Mesenteric fat pad (tissue), 1 donor: ENCODE results near the gene RRAGB. TPM values are rescaled to one million over a fixed set of nuclear protein-coding genes. Genes with fewer than 3 reads are reported as not detected.
"Not testable (repeated sequence)": the region's sequence is repeated elsewhere in the genome, so short reads cannot be mapped to it uniquely, and the experiment has no call there.

Experiments
- DNase-seq: peaks from one replicate; pipeline ENCODE4 v3.0.0-alpha.2; 2020; ENCODE audit warnings: low spot score
- total RNA-seq: library from RNA; stranded (reverse); fragmentation: NEBNext Ultra II Directional; extraction: Animal tissue kit (Norgen Biotek cat#: 25700); gene quantifications from one replicate; pipeline ENCODE4 v1.2.1, GENCODE V29; 2021
- donor health status: DM: yes; HTN: yes; CAD: no.

RRAGB gene
- total RNA-seq, 1 donor from 2014 or later: 10.2 TPM

DNA sequence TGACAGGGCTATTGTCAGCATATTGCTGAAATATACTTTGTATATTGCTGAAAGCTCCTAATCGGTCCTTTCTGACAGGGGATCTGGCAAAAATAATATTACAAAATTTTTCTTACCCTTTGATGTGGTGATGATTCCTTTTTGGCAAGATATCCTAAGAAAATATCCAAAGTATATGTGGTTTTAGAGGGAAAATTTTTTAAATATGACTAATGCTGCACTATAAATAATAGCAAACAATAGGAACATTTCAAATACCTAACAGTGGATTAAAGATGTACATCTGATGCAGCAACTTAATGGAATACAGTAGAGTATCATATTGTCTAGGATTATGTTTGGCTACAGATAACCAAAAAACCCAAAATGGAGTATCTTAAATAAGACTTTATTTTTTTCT is 49.6 kb downstream of the RRAGB start:
- DNase-seq: no peak

DNA sequence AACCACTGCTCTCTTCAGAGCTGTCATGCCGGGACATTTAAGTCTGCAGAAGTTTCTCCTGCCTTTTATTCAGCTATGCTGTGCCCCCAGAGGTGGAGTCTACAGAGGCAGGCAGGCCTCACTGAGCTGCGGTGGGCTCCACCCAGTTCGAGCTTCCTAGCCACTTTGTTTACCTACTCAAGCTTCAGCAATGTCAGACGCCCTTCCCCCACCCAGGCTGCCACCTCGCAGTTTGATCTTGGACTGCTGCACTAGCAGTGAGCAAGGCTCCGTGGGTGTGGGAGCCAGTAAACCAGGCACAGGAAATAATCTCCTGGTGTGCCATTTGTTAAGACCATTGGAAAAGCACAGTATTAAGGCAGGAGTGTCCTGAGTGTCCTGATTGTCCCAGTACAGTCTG is 56.9 kb downstream of the RRAGB start:
- DNase-seq: not testable (repeated sequence)

DNA sequence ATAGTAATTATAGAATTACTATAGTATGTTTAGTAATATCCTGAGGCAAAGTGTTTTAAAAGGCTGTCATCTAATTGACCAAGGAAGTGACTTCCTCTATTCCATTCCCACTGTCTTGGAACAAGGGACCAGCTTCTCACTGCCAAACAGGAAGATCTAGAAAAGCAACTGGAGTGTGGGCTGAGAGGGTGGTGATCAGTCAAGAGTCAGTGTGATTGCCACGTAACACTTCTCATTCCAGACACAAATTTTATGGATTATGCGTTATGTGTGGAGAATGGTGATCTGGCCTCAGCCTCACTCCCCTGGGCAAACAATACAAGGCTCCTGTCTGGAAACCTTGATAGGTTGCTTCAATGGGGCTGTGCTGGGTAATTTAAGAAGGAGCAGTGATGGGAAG is 60.0 kb downstream of the RRAGB start:
- no peak for DNase-seq

DNA sequence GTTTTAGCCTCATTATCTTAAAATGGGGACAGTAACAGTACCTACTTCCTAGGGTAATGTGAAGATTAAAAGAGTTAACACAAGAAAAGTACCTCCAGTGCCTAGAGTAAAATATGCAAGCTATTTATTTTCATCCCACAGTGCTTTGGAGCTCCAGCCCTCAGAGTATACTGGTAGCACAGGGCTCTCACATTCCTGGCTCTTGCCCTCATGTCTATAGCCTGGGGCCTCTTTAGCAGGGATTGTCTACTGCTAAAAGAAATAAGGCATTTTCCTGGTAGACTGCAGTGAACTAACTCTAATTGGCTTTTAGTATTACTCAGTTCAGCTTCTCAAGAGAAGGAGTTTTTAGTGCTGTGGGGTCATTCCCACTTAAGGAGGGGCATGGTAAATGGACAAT is 60.8 kb downstream of the RRAGB start:
- no peak for DNase-seq

DNA sequence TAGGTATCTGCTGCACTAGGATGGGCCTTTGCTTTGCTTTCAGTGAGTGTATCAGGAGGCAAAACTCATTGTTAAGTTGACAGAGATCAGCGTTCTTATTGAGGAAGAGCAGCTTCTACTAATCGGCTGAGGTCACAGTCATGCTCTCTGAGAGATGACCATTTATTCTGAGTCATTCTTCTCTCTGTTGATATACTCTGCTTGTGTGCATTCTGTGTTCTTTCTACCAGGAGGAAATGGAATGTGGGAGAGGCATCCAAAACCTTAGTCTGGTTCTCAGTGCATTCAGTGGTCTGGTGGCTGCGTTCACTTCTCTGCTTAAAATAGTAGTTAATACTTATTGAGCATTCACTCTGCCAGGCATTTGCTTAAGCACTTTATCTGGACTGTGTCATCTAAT is 66.2 kb downstream of the RRAGB start:
- no peak for DNase-seq

DNA sequence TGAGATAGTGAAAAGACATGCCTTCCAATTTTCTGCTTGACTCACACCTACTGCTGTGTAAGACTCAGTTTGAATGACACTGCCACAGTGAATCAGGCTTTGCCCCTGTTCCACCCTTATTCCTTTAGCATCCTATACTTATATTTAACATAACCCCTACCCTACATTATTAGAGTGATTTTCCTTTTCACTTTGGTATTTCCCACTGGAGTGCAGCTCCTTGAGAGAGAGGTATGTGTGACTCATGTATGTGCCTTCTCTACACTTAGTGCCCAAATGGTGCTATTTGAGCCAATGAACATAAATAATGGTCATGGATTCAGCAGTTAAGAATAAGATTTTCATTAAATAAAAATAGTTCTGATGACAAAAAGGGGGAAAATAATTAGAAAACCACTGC is 69.5 kb downstream of the RRAGB start:
- no peak for DNase-seq

DNA sequence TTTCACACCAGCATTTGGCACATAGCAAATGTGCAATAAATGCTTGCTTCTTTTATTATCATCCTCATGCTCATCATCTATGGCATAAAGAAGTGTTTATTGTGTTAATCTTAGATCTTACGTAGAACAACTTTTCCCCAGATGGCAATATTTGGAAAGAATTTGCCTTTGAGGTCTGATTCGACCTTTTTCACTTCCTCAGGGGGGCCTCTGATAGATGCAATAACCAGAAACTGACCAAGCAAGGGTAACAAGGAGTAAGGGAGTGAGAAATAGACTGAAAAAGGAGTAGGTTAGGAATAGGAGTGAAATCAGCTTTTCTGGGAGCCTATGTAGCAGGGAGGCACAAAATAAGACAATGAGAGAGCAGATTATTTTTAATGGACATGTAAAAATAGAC is 70.2 kb downstream of the RRAGB start:
- no peak for DNase-seq

DNA sequence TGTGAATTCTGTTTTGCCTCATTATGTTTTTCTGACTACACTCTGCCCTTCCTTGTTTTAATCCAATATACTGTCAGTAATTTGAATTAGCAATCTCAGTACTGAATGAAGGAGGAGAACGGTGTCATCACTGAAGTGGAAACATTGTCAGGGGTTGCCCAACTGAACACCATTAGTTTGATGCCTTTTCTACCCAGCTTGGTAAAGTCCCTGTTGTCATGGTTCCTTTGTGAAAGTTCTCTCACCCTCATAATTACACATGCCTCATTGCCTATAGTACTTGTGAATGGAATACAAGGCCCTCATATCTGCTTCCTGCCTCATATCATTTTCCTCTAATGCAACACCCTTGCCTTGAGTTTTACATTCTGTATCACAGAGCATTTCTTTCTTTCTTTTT is 76.9 kb downstream of the RRAGB start:
- DNase-seq: no peak

DNA sequence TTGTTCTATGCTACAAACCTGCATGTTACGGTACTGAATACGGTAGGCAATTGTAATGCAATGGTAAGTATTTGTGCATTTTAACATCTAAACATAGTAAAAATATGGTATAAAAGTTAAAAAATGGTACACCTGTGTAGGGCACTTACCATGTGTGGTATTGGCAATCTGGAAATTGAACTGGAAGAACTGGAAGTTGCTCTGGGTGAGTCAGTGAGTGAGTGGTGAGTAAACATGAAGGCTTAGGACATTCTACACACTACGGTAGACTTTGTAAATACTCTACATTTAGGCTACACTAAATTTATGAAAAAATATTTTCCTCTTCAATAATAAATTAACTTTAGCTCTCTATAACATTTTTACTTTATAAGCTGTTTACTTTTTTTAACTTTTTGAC is 78.9 kb downstream of the RRAGB start:
- DNase-seq: no peak

DNA sequence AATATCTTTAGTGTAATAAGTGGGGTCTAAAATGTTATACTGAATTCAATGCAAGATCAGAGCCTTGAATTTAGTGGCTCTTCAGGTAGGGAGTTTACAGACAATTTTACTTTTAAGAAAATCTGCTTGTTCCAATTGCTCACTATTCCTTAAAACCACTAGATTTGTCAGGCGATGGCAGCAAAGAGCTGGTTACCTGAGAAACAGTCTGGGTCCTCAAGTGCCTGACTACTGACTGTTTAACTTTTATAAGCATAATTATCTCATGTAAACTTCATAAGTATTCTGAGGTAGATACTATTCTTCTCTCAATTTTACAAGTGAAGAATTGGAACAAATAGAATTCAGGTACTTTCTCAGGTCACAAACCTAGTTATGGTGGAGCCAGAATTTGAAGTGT is 84.3 kb downstream of the RRAGB start:
- DNase-seq: no peak

Other genes starting within 250 kb of the RRAGB start
- gene USP51, start 227.9 kb upstream of the RRAGB start, total RNA-seq: 1.1 TPM
- not detected for gene FOXR2, start 94.3 kb upstream of the RRAGB start, total RNA-seq